NCI-H2107 treated with DMSO at 0.1 percent for 48 hours (cell line): Measurements from ENCODE around the gene WWOX.

Experiments used
- DNase-seq: peaks from one replicate; lab custom pipeline; 2025; ENCODE audit not compliant: unreplicated experiment; lab: John Stamatoyannopoulos, UW

The WWOX gene

DNA sequence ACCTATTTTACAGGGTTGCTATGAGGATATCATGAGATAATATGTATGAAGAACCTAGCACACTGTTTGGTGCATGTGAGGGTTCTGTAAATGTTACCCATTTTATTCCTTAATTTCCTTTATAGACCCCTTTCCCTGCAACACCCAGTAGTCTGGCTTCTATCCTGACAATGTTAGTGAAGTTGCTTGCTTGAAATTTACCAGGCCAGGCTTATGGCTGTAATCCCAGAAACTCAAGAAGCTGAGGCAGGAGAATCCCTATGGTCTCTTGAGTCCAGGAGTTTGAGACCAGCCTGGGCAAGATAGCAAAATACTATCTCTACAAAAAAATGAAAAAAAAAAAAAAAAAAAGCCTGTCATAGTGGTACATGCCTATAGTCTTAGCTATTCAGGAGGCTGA, 779.1 kb downstream of the WWOX start:
- no peak for DNase-seq

GRCh38 chr16:78879011-78879410, 779.6 kb downstream of the WWOX start:
- no peak for DNase-seq

GRCh38 chr16:78882150-78882549, 782.7 kb downstream of the WWOX start:
- DNase-seq, result no peak

- DNase-seq, result no peak
Measured at GRCh38 chr16:78882751-78883150, 783.3 kb downstream of the WWOX start.

- no peak for DNase-seq
Measured at GRCh38 chr16:78884204-78884603, 784.8 kb downstream of the WWOX start.

DNA sequence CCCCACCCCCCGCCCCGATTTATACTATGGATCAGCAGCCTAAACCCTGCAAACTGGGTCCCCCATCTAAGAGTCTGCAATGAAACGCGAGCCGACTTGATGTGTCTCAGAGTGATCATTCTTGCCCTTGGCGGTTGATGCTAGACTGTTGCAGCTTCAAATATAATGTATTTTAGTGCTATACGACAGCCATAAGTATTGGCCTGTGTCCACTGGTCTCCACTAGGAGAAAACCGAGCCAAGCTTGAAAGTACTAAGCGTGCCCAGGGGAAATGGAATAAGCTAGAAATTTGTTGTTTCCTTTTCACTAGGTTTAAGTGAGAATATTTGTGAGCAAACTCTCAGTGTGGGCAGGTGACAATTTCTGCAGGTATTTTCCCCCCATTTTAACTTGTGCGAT, 789.9 kb downstream of the WWOX start:
- no peak for DNase-seq

GRCh38 chr16:78890373-78890895, 791.0 kb downstream of the WWOX start:
- DNase-seq, result no peak

DNA sequence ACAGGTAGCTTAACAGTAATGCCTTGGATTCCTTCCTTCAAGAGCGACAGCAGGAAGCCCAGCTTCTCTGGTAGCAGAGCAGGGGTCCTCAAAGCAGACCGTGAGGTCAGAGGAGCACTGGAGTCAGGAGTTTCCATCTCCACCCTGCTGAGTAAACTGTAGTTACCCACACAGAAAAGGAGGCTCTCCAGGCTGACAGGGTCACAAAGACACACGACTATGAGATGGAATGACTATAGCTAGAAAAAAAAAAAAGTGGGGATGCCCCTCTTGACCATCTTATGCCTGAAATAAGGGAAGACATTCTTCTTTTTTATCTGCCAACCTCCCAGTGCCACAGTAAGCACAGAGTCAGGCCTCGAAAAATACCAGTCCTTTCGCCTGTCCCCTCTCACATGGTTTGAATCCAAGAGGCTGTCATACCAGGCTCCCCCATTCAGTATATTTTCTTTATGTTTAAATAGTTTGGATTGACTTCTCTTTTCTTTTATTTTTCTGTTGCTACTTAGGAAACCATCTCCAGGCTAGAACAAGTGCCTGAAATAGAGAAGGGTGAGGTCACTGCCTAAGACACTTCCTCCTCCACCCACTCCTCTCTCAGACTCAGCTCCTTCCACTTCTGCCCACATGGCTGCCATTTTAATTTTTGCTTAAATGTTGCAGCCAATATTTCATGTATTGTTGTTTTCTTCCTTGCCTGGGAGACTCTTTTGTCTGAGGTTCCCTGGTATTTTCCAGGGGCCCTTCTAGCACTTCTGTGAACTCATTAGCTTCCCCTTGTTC, 793.7 kb downstream of the WWOX start:
- DNase-seq, result no peak

GRCh38 chr16:78894886-78895285, 795.4 kb downstream of the WWOX start:
- DNase-seq, result no peak

DNA sequence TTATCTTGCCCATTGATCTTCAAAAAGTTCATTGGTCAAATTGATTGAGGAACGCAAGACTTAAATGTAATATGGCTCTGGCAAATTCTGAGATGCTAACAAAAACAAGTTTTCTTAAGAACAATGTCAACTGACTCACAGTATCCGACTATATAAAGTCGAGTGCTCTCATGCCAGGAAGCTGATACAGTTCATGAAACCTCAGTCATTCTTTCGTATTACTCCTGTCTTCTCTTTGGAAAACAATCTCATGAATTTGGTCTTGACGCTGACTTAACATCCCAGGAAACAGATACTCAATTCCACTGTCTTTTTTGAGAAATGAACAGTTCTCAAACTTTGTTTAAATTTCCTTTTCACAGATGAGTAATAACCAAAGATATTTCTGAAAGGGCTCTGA, 796.2 kb downstream of the WWOX start:
- DNase-seq, result no peak

DNA sequence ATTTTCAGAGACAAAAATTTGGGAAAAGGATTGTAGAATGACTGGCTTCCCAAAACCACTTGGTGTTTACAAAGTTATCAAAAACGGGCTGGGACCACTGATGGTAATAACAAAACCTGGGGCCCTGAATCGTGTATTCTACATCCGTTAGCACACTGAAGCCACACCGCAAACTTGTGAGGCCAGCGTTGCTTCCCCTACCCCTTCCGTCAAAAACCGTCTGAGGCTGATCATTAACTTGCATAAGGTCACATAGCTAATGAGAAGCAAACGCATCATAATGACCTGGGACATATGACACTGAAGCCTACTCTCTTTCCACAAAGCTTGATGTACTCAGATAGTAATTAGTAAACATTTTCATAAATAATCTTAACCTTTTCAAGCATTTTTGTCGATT, 796.8 kb downstream of the WWOX start:
- no peak for DNase-seq

DNA sequence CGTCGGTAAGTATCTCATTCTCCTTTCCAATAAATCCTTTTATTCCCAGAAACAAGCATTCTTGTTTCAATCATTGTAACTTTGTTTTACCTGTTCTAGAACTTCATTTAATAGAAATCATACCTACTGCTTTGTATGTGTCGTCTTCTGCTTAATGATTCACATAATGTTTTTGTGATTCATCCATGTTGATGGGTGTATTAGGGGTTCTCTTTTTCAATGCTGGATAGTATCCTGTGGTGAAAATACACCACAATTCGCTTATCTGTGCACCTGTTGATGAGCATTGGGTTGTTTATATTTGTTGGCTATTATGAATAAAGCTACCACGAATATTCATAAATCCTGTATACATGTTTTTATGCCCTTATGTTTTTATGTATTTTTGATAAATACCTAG, 797.8 kb downstream of the WWOX start:
- DNase-seq, result no peak

DNA sequence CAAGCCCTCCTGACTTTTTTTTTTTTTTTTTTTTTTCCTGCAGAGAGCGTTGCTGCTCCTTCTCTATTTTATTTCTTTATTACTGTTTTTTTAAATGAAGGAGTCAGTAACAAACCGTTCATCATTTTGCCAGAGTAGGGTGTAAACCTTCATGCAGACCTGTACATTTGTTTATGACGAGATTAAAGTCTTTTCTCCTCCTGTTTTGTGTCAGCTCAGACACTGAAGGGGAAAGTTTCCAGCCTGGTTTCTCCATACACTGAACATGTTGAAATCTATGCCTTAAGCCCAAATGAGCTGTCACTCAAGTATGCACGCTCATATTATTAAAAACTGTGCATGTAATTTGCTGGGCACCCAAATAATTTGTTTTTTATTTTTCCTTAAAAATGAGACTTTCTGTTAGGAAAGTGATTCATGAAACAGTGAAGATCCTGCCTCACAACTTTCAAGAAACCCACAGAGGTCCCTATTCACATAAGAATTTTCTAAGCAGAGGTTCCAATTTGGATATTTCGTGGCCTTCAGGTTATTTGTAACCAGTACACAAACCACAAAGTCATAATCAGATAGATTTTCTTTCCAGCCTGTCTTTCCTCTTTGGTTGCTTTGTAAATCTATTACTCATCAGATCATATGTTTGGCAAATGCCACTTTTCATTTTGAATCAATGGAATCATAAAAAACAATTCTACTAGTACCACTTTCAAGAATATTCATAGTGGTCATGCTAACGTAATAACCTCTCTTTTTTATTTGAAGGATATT, 800.8 kb downstream of the WWOX start:
- no peak for DNase-seq

- no peak for DNase-seq
Measured at GRCh38 chr16:78900966-78901365, 801.5 kb downstream of the WWOX start.

GRCh38 chr16:78902321-78902720, 802.9 kb downstream of the WWOX start:
- no peak for DNase-seq

GRCh38 chr16:78903237-78903636, 803.8 kb downstream of the WWOX start:
- no peak for DNase-seq

DNA sequence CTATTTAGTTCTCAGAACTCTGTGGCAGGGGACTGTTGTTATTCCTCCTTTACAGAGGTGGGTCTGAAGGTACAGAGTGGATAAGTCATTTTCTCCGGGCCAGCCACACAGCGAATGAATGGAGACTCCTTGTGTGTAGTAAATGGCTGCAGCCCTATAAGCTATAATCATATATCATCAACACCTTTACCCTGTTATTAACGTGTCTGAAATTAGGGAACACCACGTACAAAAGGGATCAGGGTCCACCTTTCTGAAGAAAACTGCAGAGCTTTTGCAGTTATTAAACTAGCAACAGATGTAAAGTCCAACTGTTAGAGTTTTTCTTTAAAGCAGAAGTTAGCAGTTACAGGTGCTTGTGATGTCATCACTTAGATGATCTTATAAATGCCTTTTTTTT, 804.4 kb downstream of the WWOX start:
- DNase-seq, result no peak

DNA sequence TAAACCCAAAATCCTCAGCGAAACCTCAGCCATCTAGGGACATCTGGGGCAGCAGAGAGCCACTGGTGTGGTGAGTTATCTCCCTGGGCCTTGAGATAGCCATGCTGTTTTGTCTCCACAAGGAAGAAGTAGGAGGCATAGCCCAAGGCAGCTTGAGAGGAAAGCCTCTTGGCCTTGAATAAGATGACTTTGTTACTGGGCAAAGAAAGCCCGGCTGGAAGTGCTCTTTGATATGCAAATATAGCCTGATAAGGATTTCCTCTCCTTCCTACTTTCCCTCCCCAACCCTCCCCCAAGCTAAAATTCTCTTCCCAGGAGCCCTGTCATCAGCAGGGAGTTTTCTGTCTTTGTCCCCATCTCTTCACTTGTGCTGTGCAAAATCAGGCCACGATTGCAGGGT, 806.7 kb downstream of the WWOX start:
- DNase-seq, result no peak

DNA sequence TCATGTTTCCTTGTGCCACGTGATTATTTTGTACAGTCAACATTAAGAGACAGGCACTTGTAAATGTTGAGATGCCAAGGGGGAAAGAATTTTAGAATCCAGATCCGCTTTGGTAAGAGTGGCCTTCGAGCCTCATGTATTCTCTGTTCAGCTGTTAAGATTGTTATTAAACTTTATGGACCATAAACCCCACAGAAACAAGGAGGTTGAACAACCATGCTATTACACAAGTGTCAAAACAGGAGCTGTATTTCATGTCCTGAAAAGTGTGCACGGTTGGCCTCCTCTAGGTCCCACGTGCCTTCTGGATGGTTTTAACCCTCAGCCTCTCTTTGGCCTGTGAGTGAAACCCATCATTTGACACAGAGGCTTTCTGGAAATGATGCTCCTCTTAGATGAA, 809.8 kb downstream of the WWOX start:
- no peak for DNase-seq

GRCh38 chr16:78915811-78916345, 816.4 kb downstream of the WWOX start:
- DNase-seq, result no peak

- no peak for DNase-seq
Measured at GRCh38 chr16:78916928-78917545, 817.6 kb downstream of the WWOX start.
